ENCODE data around the gene SPINT4. TPM values are rescaled to one million over a fixed set of nuclear protein-coding genes. Genes with fewer than 3 reads are reported as not detected.

Gene SPINT4

DNA sequence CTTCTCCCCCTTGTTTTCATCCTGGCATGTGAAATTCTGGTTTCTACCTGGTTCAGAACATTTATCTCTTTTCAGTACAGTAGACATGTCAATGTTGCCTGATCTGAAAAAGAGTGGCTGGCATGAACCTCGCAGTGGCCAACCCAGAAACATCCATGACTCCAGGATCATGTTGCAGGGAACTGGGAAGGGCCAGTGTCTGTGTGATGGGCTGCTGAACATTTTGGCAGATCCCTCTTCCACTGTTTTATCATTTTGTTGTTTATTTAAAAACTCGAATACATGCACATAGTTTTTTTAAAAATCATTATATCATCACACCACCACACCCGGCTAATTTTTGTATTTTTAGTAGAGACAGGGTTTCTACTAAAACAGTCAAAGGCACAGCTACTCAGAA lies 50.5 kb downstream of the SPINT4 start:
- Histone ChIP-seq H3K27ac (replicated peaks) (no peak overlapping the region), H3K27me3 (ENCODE audit: insufficient read depth, poor library complexity, severe bottlenecking) (no peaks in the 10 kb centered on the region), H3K4me3 (replicated peaks; ENCODE audit: insufficient read depth, low read length) (no peak overlapping the region)
- no peak for DNase-seq (ENCODE audit: low read depth in 1 of 2, low spot score in 1 of 2)
- TF ChIP-seq POLR2AphosphoS5 (IDR thresholded peaks at IDR 0.05; ENCODE audit: low read depth) (no peak), SPI1 (IDR thresholded peaks at IDR 0.05; ENCODE audit: borderline replicate concordance, low read depth) (no peak), GABPA (IDR thresholded peaks at IDR 0.05; ENCODE audit: low read depth) (no peak), REST (IDR thresholded peaks at IDR 0.05; ENCODE audit: insufficient replicate concordance, low read depth) (no peak)
- TF ChIP-seq, protein P1, sequence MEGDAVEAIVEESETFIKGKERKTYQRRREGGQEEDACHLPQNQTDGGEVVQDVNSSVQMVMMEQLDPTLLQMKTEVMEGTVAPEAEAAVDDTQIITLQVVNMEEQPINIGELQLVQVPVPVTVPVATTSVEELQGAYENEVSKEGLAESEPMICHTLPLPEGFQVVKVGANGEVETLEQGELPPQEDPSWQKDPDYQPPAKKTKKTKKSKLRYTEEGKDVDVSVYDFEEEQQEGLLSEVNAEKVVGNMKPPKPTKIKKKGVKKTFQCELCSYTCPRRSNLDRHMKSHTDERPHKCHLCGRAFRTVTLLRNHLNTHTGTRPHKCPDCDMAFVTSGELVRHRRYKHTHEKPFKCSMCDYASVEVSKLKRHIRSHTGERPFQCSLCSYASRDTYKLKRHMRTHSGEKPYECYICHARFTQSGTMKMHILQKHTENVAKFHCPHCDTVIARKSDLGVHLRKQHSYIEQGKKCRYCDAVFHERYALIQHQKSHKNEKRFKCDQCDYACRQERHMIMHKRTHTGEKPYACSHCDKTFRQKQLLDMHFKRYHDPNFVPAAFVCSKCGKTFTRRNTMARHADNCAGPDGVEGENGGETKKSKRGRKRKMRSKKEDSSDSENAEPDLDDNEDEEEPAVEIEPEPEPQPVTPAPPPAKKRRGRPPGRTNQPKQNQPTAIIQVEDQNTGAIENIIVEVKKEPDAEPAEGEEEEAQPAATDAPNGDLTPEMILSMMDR (IDR thresholded peaks at IDR 0.05; ENCODE audit: insufficient read depth, low read length) = no peak

- Histone ChIP-seq H3K27ac (replicated peaks) (no peak overlapping the region), H3K4me3 (replicated peaks; ENCODE audit: insufficient read depth, low read length) (no peak overlapping the region), H3K27me3 (ENCODE audit: insufficient read depth, poor library complexity, severe bottlenecking) (no peaks in the 10 kb centered on the region)
- TF ChIP-seq POLR2AphosphoS5 (IDR thresholded peaks at IDR 0.05; ENCODE audit: low read depth) = no peak
- no peak for TF ChIP-seq SPI1 (IDR thresholded peaks at IDR 0.05; ENCODE audit: borderline replicate concordance, low read depth)
- TF ChIP-seq REST (IDR thresholded peaks at IDR 0.05; ENCODE audit: insufficient replicate concordance, low read depth) = no peak
- TF ChIP-seq, protein P1 (IDR thresholded peaks at IDR 0.05; ENCODE audit: insufficient read depth, low read length) = no peak
- no peak for TF ChIP-seq GABPA (IDR thresholded peaks at IDR 0.05; ENCODE audit: low read depth)
- DNase-seq (ENCODE audit: low read depth in 1 of 2, low spot score in 1 of 2) = no peak
Observed at GRCh38 chr20:45774945-45775344, 52.8 kb downstream of the SPINT4 start.

DNA sequence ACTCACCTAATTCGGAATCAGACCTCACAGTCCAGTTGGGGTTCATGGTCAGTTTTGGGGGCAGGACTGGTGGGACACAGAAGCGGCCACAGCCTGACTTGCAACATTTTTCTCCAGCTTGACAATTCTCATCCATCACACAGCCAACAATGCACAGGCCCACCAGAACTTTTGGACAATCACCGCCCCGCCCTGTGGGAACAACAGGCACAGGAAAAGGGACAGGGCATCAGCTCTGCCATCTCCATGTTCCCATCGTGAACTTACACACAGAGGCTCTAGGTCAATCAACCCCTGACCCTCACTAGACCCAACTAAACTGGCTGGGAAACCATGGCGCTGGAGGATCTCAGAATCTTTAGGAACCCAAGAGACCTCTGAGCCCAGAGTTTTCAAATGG lies 53.3 kb downstream of the SPINT4 start:
- no peak overlapping the region for H3K27ac ChIP-seq (replicated peaks)
- H3K27me3 ChIP-seq (ENCODE audit: insufficient read depth, poor library complexity, severe bottlenecking) = no peaks in the 10 kb centered on the region
- no peak for DNase-seq (ENCODE audit: low read depth in 1 of 2, low spot score in 1 of 2)
- no peak overlapping the region for H3K4me3 ChIP-seq (replicated peaks; ENCODE audit: insufficient read depth, low read length)
- TF ChIP-seq REST (IDR thresholded peaks at IDR 0.05; ENCODE audit: insufficient replicate concordance, low read depth) (no peak), POLR2AphosphoS5 (IDR thresholded peaks at IDR 0.05; ENCODE audit: low read depth) (no peak), GABPA (IDR thresholded peaks at IDR 0.05; ENCODE audit: low read depth) (no peak), SPI1 (IDR thresholded peaks at IDR 0.05; ENCODE audit: borderline replicate concordance, low read depth) (no peak)
- TF ChIP-seq, protein P1 (IDR thresholded peaks at IDR 0.05; ENCODE audit: insufficient read depth, low read length) = no peak

Small RNA genes lying within 50 kb of the gene (microRNA-seq; reads per million reads assigned to microRNA genes)
- gene MIR3617 = not detected
